ENCODE results near the gene NEIL3.

DNA sequence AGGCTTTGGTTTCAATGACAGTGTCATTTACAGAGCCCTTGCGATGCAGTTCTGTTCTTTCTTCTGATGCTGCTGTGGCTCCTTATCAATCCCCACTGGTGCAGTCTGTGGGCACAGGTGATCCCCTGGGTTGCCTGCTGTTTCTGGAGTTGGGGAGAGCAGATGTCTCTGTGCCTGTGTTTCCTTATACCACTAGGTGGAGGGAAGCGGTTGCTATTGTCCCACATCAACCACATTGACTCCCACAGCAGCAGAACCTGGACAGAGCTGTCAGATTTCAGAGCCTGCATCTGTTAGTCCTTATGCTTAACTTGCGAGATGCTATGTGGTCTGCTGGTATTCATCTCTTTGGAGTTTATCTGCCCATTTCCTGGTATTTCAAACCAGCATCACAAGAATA is 57.7 kb downstream of the NEIL3 start:
- TF ChIP-seq CTCF (IDR thresholded peaks at IDR 0.05; ENCODE audit: insufficient read depth, low read length): no peak
- no peak for TF ChIP-seq GABPA (IDR thresholded peaks at IDR 0.05; ENCODE audit: low read depth)
- TF ChIP-seq POLR2AphosphoS5 (IDR thresholded peaks at IDR 0.05; ENCODE audit: low read depth): peak; percentile 40; the same call in 1 of the 2 replicates
